ENCODE results near the gene PAX3.

GRCh38 chr2:222310747-222311318, 12.0 kb upstream of the PAX3 start:
- TF ChIP-seq GABPA (IDR thresholded peaks at IDR 0.05; ENCODE audit: low read depth, low read length) = no peak
- TF ChIP-seq GABPA (CRISPR knock-in tag; IDR thresholded peaks at IDR 0.05; ENCODE audit: low read depth) = no peak
- no peak for TF ChIP-seq UBTF (CRISPR knock-in tag; IDR thresholded peaks at IDR 0.05)
- TF ChIP-seq HDAC1 (CRISPR knock-in tag; IDR thresholded peaks at IDR 0.05) = no peak
- TF ChIP-seq RFX5 (IDR thresholded peaks at IDR 0.05; ENCODE audit: low read depth, low read length) = no peak
- no peak for TF ChIP-seq KDM5A (IDR thresholded peaks at IDR 0.05; ENCODE audit: borderline replicate concordance, low read length)
- TF ChIP-seq GABPB1 (CRISPR knock-in tag; IDR thresholded peaks at IDR 0.05) = no peak
- no peak for TF ChIP-seq ZNF589 (CRISPR knock-in tag; conservative IDR thresholded peaks at IDR 0.05)
- TF ChIP-seq ZNF75D (CRISPR knock-in tag; IDR thresholded peaks at IDR 0.05; ENCODE audit: borderline replicate concordance) = no peak
- no peak for TF ChIP-seq ZNF282 (IDR thresholded peaks at IDR 0.05; ENCODE audit: partially characterized antibody)
- TF ChIP-seq, protein P1, sequence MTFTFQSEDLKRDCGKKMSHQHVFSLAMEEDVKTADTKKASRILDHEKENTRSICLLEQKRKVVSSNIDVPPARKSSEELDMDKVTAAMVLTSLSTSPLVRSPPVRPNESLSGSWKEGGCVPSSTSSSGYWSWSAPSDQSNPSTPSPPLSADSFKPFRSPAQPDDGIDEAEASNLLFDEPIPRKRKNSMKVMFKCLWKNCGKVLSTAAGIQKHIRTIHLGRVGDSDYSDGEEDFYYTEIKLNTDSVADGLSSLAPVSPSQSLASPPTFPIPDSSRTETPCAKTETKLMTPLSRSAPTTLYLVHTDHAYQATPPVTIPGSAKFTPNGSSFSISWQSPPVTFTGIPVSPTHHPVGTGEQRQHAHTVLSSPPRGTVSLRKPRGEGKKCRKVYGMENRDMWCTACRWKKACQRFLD (CRISPR knock-in tag; IDR thresholded peaks at IDR 0.05; ENCODE audit: borderline replicate concordance) = no peak
- no peak for TF ChIP-seq ETV6 (CRISPR knock-in tag; conservative IDR thresholded peaks at IDR 0.05)
- no peak for TF ChIP-seq ZNF773 (CRISPR knock-in tag; IDR thresholded peaks at IDR 0.05; ENCODE audit: borderline replicate concordance)
